HL-60 (cell line): ENCODE results near the gene AQP3.
"Not testable (repeated sequence)": the region's sequence is repeated elsewhere in the genome, so short reads cannot be mapped to it uniquely, and the experiment has no call there.

Experiments
- DNase-seq, 2 experiments: peaks; one replicate each; pipeline ENCODE4 v3.0.0-alpha.2; 2010 to 2020; ENCODE audit warnings: low read depth in 1 of 2, low spot score in 1 of 2
- H3K27ac ChIP-seq: fragments of 250-450 bp; sonication (Bioruptor Pico); replicated peaks from 2 replicates; pipeline ENCODE4 v1.5.1; 2020; ENCODE audit warnings: mild to moderate bottlenecking, moderate library complexity
- H3K27me3 ChIP-seq: fragments of 250-450 bp; sonication (Bioruptor Pico); 2 replicates; pipeline ENCODE4 v1.5.1; 2021; ENCODE audit warnings: mild to moderate bottlenecking, moderate library complexity; ENCODE audit not compliant: insufficient read depth, poor library complexity, severe bottlenecking
- H3K4me3 ChIP-seq: replicated peaks from 2 replicates; pipeline ENCODE4 v1.5.1; 2011; ENCODE audit warnings: mild to moderate bottlenecking, control low read depth, low read length; ENCODE audit not compliant: insufficient read depth
- GABPA ChIP-seq: IDR thresholded peaks from 2 replicates; pipeline ENCODE4 v1.6.1; 2012; ENCODE audit warnings: low read depth
- POLR2AphosphoS5 ChIP-seq: IDR thresholded peaks from 2 replicates; pipeline ENCODE4 v1.6.1; 2012; ENCODE audit warnings: low read depth
- SPI1 ChIP-seq: IDR thresholded peaks from 2 replicates; pipeline ENCODE4 v1.6.1; 2012; ENCODE audit warnings: low read depth, mild to moderate bottlenecking, borderline replicate concordance
- long read RNA-seq: library from polyadenylated mRNA; unstranded; transcript quantifications from one replicate; pipeline ENCODE4 v2.0.0, GENCODE V29; 2020
- TF ChIP-seq, protein P1 (sequence below): IDR thresholded peaks from one replicate; pipeline ENCODE4 v1.5.1; 2011; ENCODE audit warnings: low read length, control low read depth, inconsistent platforms; ENCODE audit not compliant: insufficient read depth
- TF ChIP-seq, protein P2 (sequence below): IDR thresholded peaks from 2 replicates; pipeline ENCODE4 v1.6.1; 2012; ENCODE audit warnings: low read depth; ENCODE audit not compliant: insufficient replicate concordance

Gene AQP3
- long read RNA-seq, partial matches to known transcripts: 0 of 2 reads
- long read RNA-seq, other reads (novel, unspliced or antisense): 0 of 2 reads

DNA sequence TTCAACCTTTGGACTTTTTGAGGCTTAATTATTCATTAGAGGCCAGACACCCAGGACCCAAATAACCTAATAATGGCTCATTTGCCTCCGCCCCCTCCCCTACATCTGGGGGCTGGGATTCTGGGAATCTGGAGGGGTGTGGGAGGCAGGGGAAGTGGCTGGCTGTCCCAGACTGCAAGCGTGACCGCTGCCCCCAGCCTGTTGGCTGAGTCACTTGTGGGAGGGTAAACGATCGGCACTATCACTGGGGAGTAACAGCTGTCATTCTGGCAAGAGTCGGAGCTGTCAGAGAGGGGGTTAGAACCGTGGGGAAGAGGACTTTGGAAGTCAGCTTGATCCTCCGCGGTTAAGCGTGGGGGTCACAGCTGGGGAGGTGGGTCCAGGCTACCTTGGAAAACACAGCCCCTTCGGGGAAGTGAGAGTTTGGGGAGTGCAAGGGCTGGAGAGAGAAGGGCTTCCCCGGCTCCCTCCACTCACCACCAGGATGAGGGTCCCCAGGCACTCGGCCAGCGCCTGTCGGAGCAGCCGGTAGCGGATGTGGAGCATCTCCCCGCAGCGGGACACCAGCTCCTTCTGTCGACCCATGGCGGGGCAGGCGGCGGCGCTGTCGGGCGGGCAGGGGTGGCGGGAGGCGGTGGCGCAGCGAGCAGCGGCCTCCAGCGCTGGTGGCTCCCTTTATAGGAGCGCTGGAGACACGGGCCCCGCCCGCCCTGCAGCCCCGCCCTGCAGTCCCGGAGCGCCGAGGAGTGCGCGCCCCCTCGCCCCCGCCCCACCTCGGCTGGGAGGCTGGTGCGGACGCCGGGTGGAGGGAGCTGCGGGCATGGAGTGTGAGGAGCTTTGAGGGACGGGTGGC, at the start of gene AQP3:
Gene AQP3 (minus strand): TSS at position 648 of the 853 bp plus-strand sequence. CDS start 63 bp downstream, at position 585.
- Histone ChIP-seq H3K27me3 (no peaks in the 10 kb centered on the region), H3K4me3 (peak within 1 kb of the TSS; percentile 34), H3K27ac (no peak within 1 kb of the TSS)
- DNase-seq: peak; percentile 63 to 68
- no peak for TF ChIP-seq GABPA
- peak; percentile 56; the same call in 1 of the 2 replicates for TF ChIP-seq SPI1

DNA sequence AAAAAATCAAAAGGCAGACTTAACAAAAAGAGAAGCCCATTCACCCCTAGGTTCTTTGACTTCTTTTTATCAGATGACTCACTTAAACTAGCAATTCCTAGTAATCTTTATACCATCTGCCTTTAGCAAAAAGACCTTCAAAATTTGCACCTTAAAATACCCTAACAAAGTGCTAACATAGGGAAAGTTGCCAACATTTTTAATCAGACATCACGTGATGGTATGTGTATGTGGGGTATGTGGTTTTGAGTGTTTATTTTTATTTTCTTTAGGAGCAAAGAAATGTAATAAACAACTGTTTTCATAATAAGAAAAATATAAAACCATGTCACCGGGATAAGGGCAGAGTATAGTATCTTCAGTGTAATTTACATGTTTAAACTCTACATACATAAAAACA, 46.4 kb upstream of the AQP3 start:
- H3K27me3 ChIP-seq, DNase-seq, H3K27ac ChIP-seq, H3K4me3 ChIP-seq: not testable (repeated sequence)

DNA sequence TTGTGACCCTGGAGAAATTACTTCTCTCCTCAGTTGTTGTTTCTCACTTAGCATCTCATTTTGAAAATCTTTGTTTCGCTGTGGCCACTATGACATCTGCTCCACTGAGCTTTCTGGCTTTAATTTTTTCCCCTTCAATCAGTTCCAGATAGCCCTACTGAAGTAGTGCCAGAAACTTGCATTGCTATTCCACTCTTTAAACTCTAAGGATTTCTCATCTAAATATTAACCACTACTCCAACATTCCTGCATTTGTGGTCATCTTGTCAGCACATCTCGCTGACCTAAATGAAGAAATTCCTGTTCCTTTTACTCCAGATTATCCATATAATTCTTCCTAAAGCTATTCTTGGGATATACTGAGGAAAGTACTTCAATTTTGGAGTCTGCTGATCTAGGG, 41.7 kb upstream of the AQP3 start:
- Histone ChIP-seq H3K27ac (no peak overlapping the region), H3K4me3 (no peak overlapping the region), H3K27me3 (no peaks in the 10 kb centered on the region)
- TF ChIP-seq, protein P1, sequence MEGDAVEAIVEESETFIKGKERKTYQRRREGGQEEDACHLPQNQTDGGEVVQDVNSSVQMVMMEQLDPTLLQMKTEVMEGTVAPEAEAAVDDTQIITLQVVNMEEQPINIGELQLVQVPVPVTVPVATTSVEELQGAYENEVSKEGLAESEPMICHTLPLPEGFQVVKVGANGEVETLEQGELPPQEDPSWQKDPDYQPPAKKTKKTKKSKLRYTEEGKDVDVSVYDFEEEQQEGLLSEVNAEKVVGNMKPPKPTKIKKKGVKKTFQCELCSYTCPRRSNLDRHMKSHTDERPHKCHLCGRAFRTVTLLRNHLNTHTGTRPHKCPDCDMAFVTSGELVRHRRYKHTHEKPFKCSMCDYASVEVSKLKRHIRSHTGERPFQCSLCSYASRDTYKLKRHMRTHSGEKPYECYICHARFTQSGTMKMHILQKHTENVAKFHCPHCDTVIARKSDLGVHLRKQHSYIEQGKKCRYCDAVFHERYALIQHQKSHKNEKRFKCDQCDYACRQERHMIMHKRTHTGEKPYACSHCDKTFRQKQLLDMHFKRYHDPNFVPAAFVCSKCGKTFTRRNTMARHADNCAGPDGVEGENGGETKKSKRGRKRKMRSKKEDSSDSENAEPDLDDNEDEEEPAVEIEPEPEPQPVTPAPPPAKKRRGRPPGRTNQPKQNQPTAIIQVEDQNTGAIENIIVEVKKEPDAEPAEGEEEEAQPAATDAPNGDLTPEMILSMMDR: no peak
- no peak for TF ChIP-seq SPI1
- no peak for TF ChIP-seq POLR2AphosphoS5
- no peak for TF ChIP-seq GABPA
- TF ChIP-seq, protein P2, sequence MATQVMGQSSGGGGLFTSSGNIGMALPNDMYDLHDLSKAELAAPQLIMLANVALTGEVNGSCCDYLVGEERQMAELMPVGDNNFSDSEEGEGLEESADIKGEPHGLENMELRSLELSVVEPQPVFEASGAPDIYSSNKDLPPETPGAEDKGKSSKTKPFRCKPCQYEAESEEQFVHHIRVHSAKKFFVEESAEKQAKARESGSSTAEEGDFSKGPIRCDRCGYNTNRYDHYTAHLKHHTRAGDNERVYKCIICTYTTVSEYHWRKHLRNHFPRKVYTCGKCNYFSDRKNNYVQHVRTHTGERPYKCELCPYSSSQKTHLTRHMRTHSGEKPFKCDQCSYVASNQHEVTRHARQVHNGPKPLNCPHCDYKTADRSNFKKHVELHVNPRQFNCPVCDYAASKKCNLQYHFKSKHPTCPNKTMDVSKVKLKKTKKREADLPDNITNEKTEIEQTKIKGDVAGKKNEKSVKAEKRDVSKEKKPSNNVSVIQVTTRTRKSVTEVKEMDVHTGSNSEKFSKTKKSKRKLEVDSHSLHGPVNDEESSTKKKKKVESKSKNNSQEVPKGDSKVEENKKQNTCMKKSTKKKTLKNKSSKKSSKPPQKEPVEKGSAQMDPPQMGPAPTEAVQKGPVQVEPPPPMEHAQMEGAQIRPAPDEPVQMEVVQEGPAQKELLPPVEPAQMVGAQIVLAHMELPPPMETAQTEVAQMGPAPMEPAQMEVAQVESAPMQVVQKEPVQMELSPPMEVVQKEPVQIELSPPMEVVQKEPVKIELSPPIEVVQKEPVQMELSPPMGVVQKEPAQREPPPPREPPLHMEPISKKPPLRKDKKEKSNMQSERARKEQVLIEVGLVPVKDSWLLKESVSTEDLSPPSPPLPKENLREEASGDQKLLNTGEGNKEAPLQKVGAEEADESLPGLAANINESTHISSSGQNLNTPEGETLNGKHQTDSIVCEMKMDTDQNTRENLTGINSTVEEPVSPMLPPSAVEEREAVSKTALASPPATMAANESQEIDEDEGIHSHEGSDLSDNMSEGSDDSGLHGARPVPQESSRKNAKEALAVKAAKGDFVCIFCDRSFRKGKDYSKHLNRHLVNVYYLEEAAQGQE: no peak
- no peak for DNase-seq

DNA sequence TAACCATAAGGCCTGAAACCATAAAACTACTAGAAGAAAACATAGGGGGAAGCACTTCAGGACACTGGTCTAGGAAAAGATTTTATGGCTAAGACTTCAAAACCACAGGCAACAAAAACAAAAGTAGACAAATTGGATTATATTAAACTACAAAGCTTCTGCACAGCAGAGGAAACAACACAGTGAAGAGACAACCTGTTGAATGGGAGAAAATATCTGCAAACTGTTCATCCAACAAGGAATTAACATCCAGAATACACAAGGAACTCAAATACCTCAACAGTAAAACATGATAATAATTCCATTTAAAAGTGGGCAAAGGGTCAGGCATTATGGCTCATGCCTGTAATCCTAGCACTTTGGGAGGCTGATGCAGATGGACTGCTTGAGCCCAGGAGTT, 37.9 kb upstream of the AQP3 start:
- not testable (repeated sequence) for H3K4me3 ChIP-seq, H3K27ac ChIP-seq, H3K27me3 ChIP-seq, DNase-seq

DNA sequence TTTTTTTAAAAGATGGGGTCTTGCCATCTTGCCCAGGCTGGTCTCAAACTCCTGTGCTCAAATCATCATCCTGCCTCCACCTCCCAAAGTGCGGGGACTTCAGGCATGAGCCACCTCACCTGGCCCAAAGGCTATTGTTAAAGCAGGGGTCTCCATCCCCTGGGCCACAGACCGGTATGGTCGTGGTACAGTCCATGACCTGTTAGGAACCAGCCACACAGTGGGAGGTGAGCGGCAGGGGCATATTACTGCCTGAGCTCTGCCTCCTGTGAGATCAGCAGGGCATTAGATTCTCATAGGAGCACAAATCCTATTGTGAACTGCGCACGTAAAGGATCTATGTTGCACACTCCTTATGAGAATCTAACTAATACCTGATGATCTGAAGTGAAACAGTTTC, 33.6 kb upstream of the AQP3 start:
- Histone ChIP-seq H3K27me3 (no peaks in the 10 kb centered on the region), H3K4me3 (no peak overlapping the region), H3K27ac (no peak overlapping the region)
- TF ChIP-seq, protein P1: no peak
- no peak for TF ChIP-seq GABPA
- TF ChIP-seq, protein P2: no peak
- DNase-seq: no peak
